ENCODE results near the gene SNAP25. TPM values are rescaled to one million over a fixed set of nuclear protein-coding genes. Genes with fewer than 3 reads are reported as not detected.

The SNAP25 gene
- total RNA-seq, 1 donor from 2014 or later, result 0.43 TPM

- H3K4me3 ChIP-seq, result no peak overlapping the region
- H3K4me1 ChIP-seq, result peaks cover 0 to 4% of the 10 kb centered on the region in 2 donors
- no peaks in the 10 kb centered on the region for H3K9me3 ChIP-seq
- no peak overlapping the region for H3K27ac ChIP-seq
- DNase-seq (ENCODE audit: low spot score in 2 of 2), result no peak
- H3K27me3 ChIP-seq, result no peaks in the 10 kb centered on the region
- intact Hi-C loops (cut with DNase I), result loop anchor here (5.0 kb wide), 1 partner anchor 253 kb away; no protein-coding TSS in a partner anchor
- TF ChIP-seq, protein P1, sequence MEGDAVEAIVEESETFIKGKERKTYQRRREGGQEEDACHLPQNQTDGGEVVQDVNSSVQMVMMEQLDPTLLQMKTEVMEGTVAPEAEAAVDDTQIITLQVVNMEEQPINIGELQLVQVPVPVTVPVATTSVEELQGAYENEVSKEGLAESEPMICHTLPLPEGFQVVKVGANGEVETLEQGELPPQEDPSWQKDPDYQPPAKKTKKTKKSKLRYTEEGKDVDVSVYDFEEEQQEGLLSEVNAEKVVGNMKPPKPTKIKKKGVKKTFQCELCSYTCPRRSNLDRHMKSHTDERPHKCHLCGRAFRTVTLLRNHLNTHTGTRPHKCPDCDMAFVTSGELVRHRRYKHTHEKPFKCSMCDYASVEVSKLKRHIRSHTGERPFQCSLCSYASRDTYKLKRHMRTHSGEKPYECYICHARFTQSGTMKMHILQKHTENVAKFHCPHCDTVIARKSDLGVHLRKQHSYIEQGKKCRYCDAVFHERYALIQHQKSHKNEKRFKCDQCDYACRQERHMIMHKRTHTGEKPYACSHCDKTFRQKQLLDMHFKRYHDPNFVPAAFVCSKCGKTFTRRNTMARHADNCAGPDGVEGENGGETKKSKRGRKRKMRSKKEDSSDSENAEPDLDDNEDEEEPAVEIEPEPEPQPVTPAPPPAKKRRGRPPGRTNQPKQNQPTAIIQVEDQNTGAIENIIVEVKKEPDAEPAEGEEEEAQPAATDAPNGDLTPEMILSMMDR (IDR thresholded peaks at IDR 0.05), result no peak
- H3K36me3 ChIP-seq, result no peaks in the 10 kb centered on the region
Measured at GRCh38 chr20:10174400-10174799, 44.2 kb upstream of the SNAP25 start.

DNA sequence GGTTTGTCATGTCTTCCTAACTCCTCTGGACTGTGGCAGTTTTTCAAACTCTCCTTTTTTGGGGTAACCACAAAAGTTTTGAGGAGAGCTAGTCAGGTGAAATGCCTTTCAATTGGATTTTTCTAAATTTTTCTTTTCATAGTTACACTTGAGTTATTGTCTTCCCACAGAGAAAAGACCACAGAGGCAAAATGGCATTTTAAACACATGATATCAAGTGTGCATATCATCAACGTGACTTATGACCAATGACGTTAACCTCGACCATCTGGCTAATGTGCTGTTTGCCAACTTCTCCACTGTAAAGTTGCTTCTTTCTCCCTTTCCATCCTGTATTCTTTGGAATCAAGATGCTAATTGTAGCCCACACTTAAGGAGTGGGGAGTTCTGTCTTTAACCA, 41.3 kb upstream of the SNAP25 start:
- no peak overlapping the region for H3K27ac ChIP-seq
- H3K4me3 ChIP-seq, result no peak overlapping the region
- H3K4me1 ChIP-seq, result no peaks in the 10 kb centered on the region
- no peak for DNase-seq (ENCODE audit: low spot score in 2 of 2)
- H3K36me3 ChIP-seq, result no peaks in the 10 kb centered on the region
- H3K9me3 ChIP-seq, result no peaks in the 10 kb centered on the region
- TF ChIP-seq, protein P1 (IDR thresholded peaks at IDR 0.05), result no peak
- intact Hi-C loops (cut with DNase I), result no loop called here
- H3K27me3 ChIP-seq, result no peaks in the 10 kb centered on the region

DNA sequence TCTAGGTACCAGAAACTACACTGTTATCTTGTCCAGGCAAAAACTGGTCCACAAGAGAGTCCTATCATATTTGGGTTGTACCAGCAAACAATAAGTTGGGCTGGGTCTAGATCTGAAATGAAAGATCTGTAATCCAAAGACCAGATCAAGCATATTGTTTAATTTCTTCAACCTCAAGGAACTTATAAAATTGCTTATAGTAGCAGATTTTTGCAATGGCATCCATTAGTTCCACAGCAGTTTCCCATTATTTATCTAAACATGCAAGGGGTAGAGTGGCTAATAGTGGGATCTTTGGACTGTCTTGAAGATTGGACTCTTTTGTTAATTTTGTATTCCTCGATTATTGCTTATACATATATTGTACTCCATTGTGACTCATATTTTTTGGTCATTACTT, 40.5 kb upstream of the SNAP25 start:
- Histone ChIP-seq H3K27me3 (no peaks in the 10 kb centered on the region), H3K4me3 (no peak overlapping the region), H3K4me1 (no peaks in the 10 kb centered on the region), H3K36me3 (no peaks in the 10 kb centered on the region), H3K27ac (no peak overlapping the region), H3K9me3 (no peaks in the 10 kb centered on the region)
- TF ChIP-seq, protein P1 (IDR thresholded peaks at IDR 0.05), result no peak
- intact Hi-C loops (cut with DNase I), result no loop called here
- DNase-seq (ENCODE audit: low spot score in 2 of 2), result no peak

DNA sequence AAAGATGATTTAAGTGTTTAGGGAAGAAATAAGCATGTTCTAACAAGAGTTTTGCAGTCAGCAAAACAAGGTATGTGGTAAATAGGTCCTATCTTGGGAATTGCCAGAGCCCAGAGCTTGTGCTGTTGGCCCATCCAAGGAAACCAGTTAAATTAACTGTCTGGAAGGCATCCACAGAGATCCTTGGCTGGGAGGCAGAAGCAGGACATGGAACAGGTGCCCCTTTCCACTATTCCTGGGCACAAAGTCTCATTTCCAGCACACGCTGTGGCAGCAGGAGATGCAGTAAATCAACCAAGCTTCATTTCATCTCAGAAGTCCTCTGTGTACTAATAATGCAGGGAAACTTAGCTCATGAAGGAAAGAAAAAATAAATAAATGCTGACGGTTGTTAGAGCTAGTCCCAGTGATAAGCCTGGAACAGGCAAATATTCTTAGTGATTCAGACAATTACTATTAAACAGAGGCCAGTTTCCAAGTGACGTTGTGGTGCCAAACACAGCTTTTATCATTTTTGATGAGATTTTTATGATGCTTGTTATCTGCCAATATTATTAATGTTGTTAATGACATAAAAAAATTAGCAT, 39.8 kb upstream of the SNAP25 start:
- TF ChIP-seq, protein P1 (IDR thresholded peaks at IDR 0.05), result no peak
- H3K27ac ChIP-seq, result peak overlapping the region in 1 of 2 donors; percentile 45
- intact Hi-C loops (cut with DNase I), result no loop called here

GRCh38 chr20:10179574-10180298, 38.9 kb upstream of the SNAP25 start:
- DNase-seq (ENCODE audit: low spot score in 2 of 2), result no peak
- Histone ChIP-seq H3K4me1 (no peaks in the 10 kb centered on the region), H3K36me3 (no peaks in the 10 kb centered on the region), H3K9me3 (peaks cover 0 to under 1% of the 10 kb centered on the region in 2 donors), H3K27ac (no peak overlapping the region), H3K27me3 (no peaks in the 10 kb centered on the region), H3K4me3 (no peak overlapping the region)
- TF ChIP-seq, protein P1 (IDR thresholded peaks at IDR 0.05), result peak in 2 of 3 experiments; percentile 11 to 23
- intact Hi-C loops (cut with DNase I), result no loop called here

More for the DNA sequence above, 39.8 kb upstream of the SNAP25 start:
- Histone ChIP-seq H3K4me1 (no peaks in the 10 kb centered on the region), H3K4me3 (no peak overlapping the region), H3K27me3 (no peaks in the 10 kb centered on the region), H3K9me3 (no peaks in the 10 kb centered on the region), H3K36me3 (no peaks in the 10 kb centered on the region)
- no peak for DNase-seq (ENCODE audit: low spot score in 2 of 2)
